Measurements from ENCODE around the gene RAD23A. TPM values are rescaled to one million over a fixed set of nuclear protein-coding genes. Genes with fewer than 3 reads are reported as not detected.

The RAD23A gene
- total and polyA plus RNA-seq, 4 donors = 79.7 to 186 (median 117) TPM

GRCh38 chr19:12997179-12997966, 51.7 kb downstream of the RAD23A start:
- H3K9me3 ChIP-seq (ENCODE audit: control insufficient read depth in 4 of 4, insufficient read depth in 3 of 4, low read length in 3 of 4) = peaks cover 0 to 2% (median 0%) of the 10 kb centered on the region in 4 donors
- peak overlapping the region; percentile 84 for H3K4me3 ChIP-seq
- H3K36me3 ChIP-seq (ENCODE audit: control insufficient read depth in 4 of 4, insufficient read depth in 4 of 4, low read length in 4 of 4) = peaks cover 0 to 10% (median 4%) of the 10 kb centered on the region in 4 donors
- 69 to 89% methylated on average over 25 of the region's 25 CpGs for whole genome bisulfite sequencing, 2 donors
- no peak for TF ChIP-seq CTCF (IDR thresholded peaks at IDR 0.05; ENCODE audit: control extremely low read depth, extremely low read depth)
- H3K27me3 ChIP-seq (ENCODE audit: control insufficient read depth in 3 of 3, insufficient read depth in 3 of 3, low read length in 2 of 3) = peaks cover 0 to 2% (median 0%) of the 10 kb centered on the region in 3 donors
- peaks cover 0 to 46% (median 28%) of the 10 kb centered on the region in 5 donors for H3K4me1 ChIP-seq (ENCODE audit: control insufficient read depth in 5 of 5, insufficient read depth in 5 of 5, low read length in 5 of 5)
- DNase-seq = no peak
- no peak for ATAC-seq (ENCODE audit: insufficient read depth, low FRiP score)
- peak overlapping the region in 1 of 2 donors; percentile 88 for H3K27ac ChIP-seq (ENCODE audit: low read depth in 1 of 2, low read length in 1 of 2)
- peak overlapping the region in 1 of 2 donors; percentile 42 for H3K9ac ChIP-seq (ENCODE audit: insufficient read depth in 1 of 2, low read length in 2 of 2)

- Histone ChIP-seq H3K27ac (ENCODE audit: low read depth in 1 of 2, low read length in 1 of 2) (peak overlapping the region in 1 of 2 donors; percentile 88), H3K36me3 (ENCODE audit: control insufficient read depth in 4 of 4, insufficient read depth in 4 of 4, low read length in 4 of 4) (peaks cover 0 to 13% (median 4%) of the 10 kb centered on the region in 4 donors), H3K4me3 (no peak overlapping the region), H3K9me3 (ENCODE audit: control insufficient read depth in 4 of 4, insufficient read depth in 3 of 4, low read length in 3 of 4) (peaks cover 0 to 2% (median 0%) of the 10 kb centered on the region in 4 donors), H3K9ac (ENCODE audit: insufficient read depth in 1 of 2, low read length in 2 of 2) (peak overlapping the region in 1 of 2 donors; percentile 38), H3K4me1 (ENCODE audit: control insufficient read depth in 5 of 5, insufficient read depth in 5 of 5, low read length in 5 of 5) (peaks cover 0 to 54% (median 32%) of the 10 kb centered on the region in 5 donors), H3K27me3 (ENCODE audit: control insufficient read depth in 3 of 3, insufficient read depth in 3 of 3, low read length in 2 of 3) (peaks cover 0 to 2% (median 0%) of the 10 kb centered on the region in 3 donors)
- WGBS, 2 donors = 71 to 85% methylated on average over 32 of the region's 32 CpGs
- DNase-seq (no peak), ATAC-seq (ENCODE audit: insufficient read depth, low FRiP score) (no peak)
- TF ChIP-seq CTCF (IDR thresholded peaks at IDR 0.05; ENCODE audit: control extremely low read depth, extremely low read depth) = no peak
Measured at GRCh38 chr19:12997967-12998940, 52.6 kb downstream of the RAD23A start.

- 88 to 92% methylated on average over 19 of the region's 19 CpGs for WGBS, 2 donors
- H3K36me3 ChIP-seq (ENCODE audit: control insufficient read depth in 4 of 4, insufficient read depth in 4 of 4, low read length in 4 of 4) = peaks cover 0 to 14% (median 4%) of the 10 kb centered on the region in 4 donors
- H3K9me3 ChIP-seq (ENCODE audit: control insufficient read depth in 4 of 4, insufficient read depth in 3 of 4, low read length in 3 of 4) = no peaks in the 10 kb centered on the region
- ATAC-seq (ENCODE audit: insufficient read depth, low FRiP score) = no peak
- H3K27ac ChIP-seq (ENCODE audit: low read depth in 1 of 2, low read length in 1 of 2) = peak overlapping the region in 1 of 2 donors; percentile 87
- no peak overlapping the region for H3K4me3 ChIP-seq
- H3K27me3 ChIP-seq (ENCODE audit: control insufficient read depth in 3 of 3, insufficient read depth in 3 of 3, low read length in 2 of 3) = no peaks in the 10 kb centered on the region
- no peak overlapping the region for H3K9ac ChIP-seq (ENCODE audit: insufficient read depth in 1 of 2, low read length in 2 of 2)
- no peak for DNase-seq
- peaks cover 0 to 54% (median 37%) of the 10 kb centered on the region in 5 donors for H3K4me1 ChIP-seq (ENCODE audit: control insufficient read depth in 5 of 5, insufficient read depth in 5 of 5, low read length in 5 of 5)
- TF ChIP-seq CTCF (IDR thresholded peaks at IDR 0.05; ENCODE audit: control extremely low read depth, extremely low read depth) = no peak
Measured at GRCh38 chr19:13001166-13001501, 55.5 kb downstream of the RAD23A start.
